Esophagus muscularis mucosa (tissue), 4 donors: Measurements from ENCODE around the gene CHAT.

Source experiments
- CTCF ChIP-seq, 3 experiments: fragments of 200-600 bp in 2 of 3; fragments of 450-650 bp in 1 of 3; sonication (generic) in 2 of 3; IDR thresholded peaks; one replicate each; pipeline ENCODE4 v1.5.1; 2017 to 2019; ENCODE audit warnings: antibody characterized with exemption in 3 of 3, mild to moderate bottlenecking in 2 of 3, moderate library complexity in 1 of 3
- EP300 ChIP-seq: sonication (generic); formaldehyde crosslinking; IDR thresholded peaks from one replicate; pipeline ENCODE4 v1.6.1; 2017; ENCODE audit warnings: antibody characterized with exemption
- POLR2A ChIP-seq: fragments of 450-650 bp; IDR thresholded peaks from one replicate; pipeline ENCODE4 v1.6.1; 2017; ENCODE audit warnings: antibody characterized with exemption, moderate library complexity, mild to moderate bottlenecking, low read depth

GRCh38 chr10:49578392-49578791 is 35.4 kb upstream of the CHAT start:
- no peak for TF ChIP-seq CTCF (IDR thresholded peaks at IDR 0.05)
- TF ChIP-seq POLR2A: no peak
- no peak for TF ChIP-seq EP300
